HCT116 (cell line): ENCODE data around the gene PPT2. TPM values are rescaled to one million over a fixed set of nuclear protein-coding genes. Genes with fewer than 3 reads are reported as not detected.

ENCODE experiments used
- ATAC-seq: fragments of 200-7000 bp; cut with Tn5 transposase; 2 replicates; pipeline ENCODE4 v1.9.1; 2020; ENCODE audit warnings: mild to moderate bottlenecking, moderate library complexity
- BruUV-seq: library from RNA; stranded (reverse); fragments of 400-500 nt; replicated peaks from 2 replicates; lab custom pipeline; 2021; lab: Mats Ljungman, UMichigan
- CTCF ChIA-PET: fragments of 300-600 bp; sonication (Branson Sonifier 250); formaldehyde crosslinking; loops from one replicate; lab custom pipeline; 2021; ENCODE audit warnings: antibody characterized with exemption; lab: Charles Lee
- POLR2A ChIA-PET: fragments of 300-600, 350-600 bp; sonication (Branson Sonifier 250); formaldehyde crosslinking; loops from one replicate; lab custom pipeline; 2021; ENCODE audit warnings: antibody characterized with exemption; lab: Charles Lee
- RAD21 ChIA-PET, 2 experiments: fragments of 300-600 bp; sonication (Branson Sonifier 250); formaldehyde crosslinking; loops; one replicate each; lab custom pipeline; 2023; ENCODE audit warnings: low total read pairs in 2 of 2; ENCODE audit not compliant: uncharacterized antibody in 2 of 2, unreplicated experiment in 2 of 2, low non-redundant PET in 1 of 2; lab: Charles Lee
- DNase-seq: peaks from one replicate; pipeline ENCODE4 v3.0.0-alpha.2; 2010; ENCODE audit warnings: low read depth, low spot score
- H2AFZ ChIP-seq: fragments of 200-600 bp; shearing (Covaris generic), sonication (generic); 2 replicates; pipeline ENCODE4 v1.6.1; 2017; ENCODE audit warnings: low read depth, mixed run types, mixed read lengths, antibody characterized with exemption, low read length; ENCODE audit not compliant: poor library complexity, severe bottlenecking
- H3K27ac ChIP-seq: 2 replicates; pipeline ENCODE4 v1.5.1; 2012; ENCODE audit warnings: low read depth, low read length
- H3K27me3 ChIP-seq: fragments of 200-600 bp; sonication (generic); 2 replicates; pipeline ENCODE4 v1.6.1; 2016; ENCODE audit warnings: mixed run types, low read length, mixed read lengths; ENCODE audit not compliant: insufficient read depth
- H3K36me3 ChIP-seq, 2 experiments: fragments of 200-500 bp in 1 of 2; fragments of 200-600 bp in 1 of 2; sonication (Bioruptor generic) in 1 of 2; sonication (generic) in 1 of 2; 2 replicates each; pipeline versions ENCODE4 v1.5.1 to v1.6.1; 2014 to 2016; ENCODE audit warnings: low read length in 2 of 2, inconsistent platforms in 1 of 2, mixed read lengths in 1 of 2, mixed run types in 1 of 2; ENCODE audit not compliant: insufficient read depth in 2 of 2, control insufficient read depth in 1 of 2
- H3K4me1 ChIP-seq, 2 experiments: fragments of 200-600 bp in 1 of 2; sonication (generic) in 1 of 2; 2 replicates each; pipeline versions ENCODE4 v1.5.1 to v1.6.1; 2012 to 2017; ENCODE audit warnings: low read length in 2 of 2, inconsistent platforms in 1 of 2, mild to moderate bottlenecking in 1 of 2, mixed read lengths in 1 of 2, mixed run types in 1 of 2, moderate library complexity in 1 of 2; ENCODE audit not compliant: insufficient read depth in 2 of 2, control insufficient read depth in 1 of 2
- H3K4me2 ChIP-seq: fragments of 200-600 bp; sonication (generic); 2 replicates; pipeline ENCODE4 v1.6.1; 2017; ENCODE audit warnings: mixed run types, low read length, mixed read lengths
- H3K4me3 ChIP-seq, 2 experiments: fragments of 200-600 bp in 1 of 2; sonication (generic) in 1 of 2; replicated peaks in 1 of 2; 2 replicates each; pipeline ENCODE4 v1.5.1; 2011 to 2016; ENCODE audit warnings: low read length in 2 of 2, control low read depth in 1 of 2, low read depth in 1 of 2, mild to moderate bottlenecking in 1 of 2, mixed read lengths in 1 of 2, mixed run types in 1 of 2
- H3K79me2 ChIP-seq: fragments of 200-600 bp; sonication (generic); 2 replicates; pipeline ENCODE4 v1.6.1; 2017; ENCODE audit warnings: mild to moderate bottlenecking, mixed run types, low read length, moderate library complexity, mixed read lengths; ENCODE audit not compliant: insufficient read depth
- H3K9ac ChIP-seq: fragments of 200-600 bp; sonication (generic); 2 replicates; pipeline ENCODE4 v1.6.1; 2016; ENCODE audit warnings: low read length, mixed read lengths
- H3K9me2 ChIP-seq: fragments of 200-600 bp; sonication (generic), shearing (Covaris generic); 2 replicates; pipeline ENCODE4 v1.6.1; 2017; ENCODE audit warnings: mixed run types, mild to moderate bottlenecking, moderate library complexity; ENCODE audit not compliant: insufficient read depth
- H3K9me3 ChIP-seq, 2 experiments: fragments of 200-500 bp in 1 of 2; fragments of 200-600 bp in 1 of 2; sonication (Bioruptor generic) in 1 of 2; sonication (generic) in 1 of 2; 2 replicates each; pipeline ENCODE4 v1.6.1; 2014 to 2017; ENCODE audit warnings: low read length in 2 of 2, mixed read lengths in 2 of 2, inconsistent platforms in 1 of 2, low read depth in 1 of 2, mild to moderate bottlenecking in 1 of 2, mixed run types in 1 of 2, moderate library complexity in 1 of 2; ENCODE audit not compliant: control insufficient read depth in 1 of 2, insufficient read depth in 1 of 2
- H4K20me1 ChIP-seq: fragments of 200-600 bp; sonication (generic), shearing (Covaris generic); 2 replicates; pipeline ENCODE4 v1.6.1; 2017; ENCODE audit warnings: mixed run types, mild to moderate bottlenecking, moderate library complexity; ENCODE audit not compliant: insufficient read depth
- ATF3 ChIP-seq: IDR thresholded peaks from 2 replicates; pipeline ENCODE4 v1.6.1; 2012
- CBX3 ChIP-seq: IDR thresholded peaks from 2 replicates; pipeline ENCODE4 v1.6.1; 2012; ENCODE audit warnings: low read depth
- CEBPB ChIP-seq: IDR thresholded peaks from 2 replicates; pipeline ENCODE4 v1.6.1; 2012; ENCODE audit warnings: low read depth
- CTCF ChIP-seq, 3 experiments: fragments of 200-600 bp in 1 of 3; sonication (generic) in 1 of 3; IDR thresholded peaks in 2 of 3; conservative IDR thresholded peaks in 1 of 3; 2 replicates each; pipeline ENCODE4 v1.5.1; 2012 to 2017; ENCODE audit warnings: low read depth in 2 of 3, low read length in 2 of 3, antibody characterized with exemption in 1 of 3, borderline replicate concordance in 1 of 3, control low read depth in 1 of 3, mild to moderate bottlenecking in 1 of 3, mixed read lengths in 1 of 3, mixed run types in 1 of 3, moderate library complexity in 1 of 3; ENCODE audit not compliant: insufficient read depth in 1 of 3
- EGR1 ChIP-seq: IDR thresholded peaks from 2 replicates; pipeline ENCODE4 v1.6.1; 2012; ENCODE audit warnings: low read depth
- ELF1 ChIP-seq: IDR thresholded peaks from 2 replicates; pipeline ENCODE4 v1.6.1; 2012; ENCODE audit warnings: low read depth, borderline replicate concordance
- EZH2 ChIP-seq: fragments of 200-600 bp; sonication (generic); IDR thresholded peaks from 2 replicates; pipeline ENCODE4 v1.6.1; 2017; ENCODE audit warnings: antibody characterized with exemption, mixed run types
- EZH2phosphoT487 ChIP-seq: fragments of 200-600 bp; IDR thresholded peaks from 2 replicates; pipeline ENCODE4 v1.6.1; 2018; ENCODE audit warnings: antibody characterized with exemption, borderline replicate concordance
- FOSL1 ChIP-seq: IDR thresholded peaks from 2 replicates; pipeline ENCODE4 v1.6.1; 2012; ENCODE audit warnings: low read depth
- MAX ChIP-seq: IDR thresholded peaks from 2 replicates; pipeline ENCODE4 v1.6.1; 2012
- POLR2AphosphoS5 ChIP-seq: IDR thresholded peaks from 2 replicates; pipeline ENCODE4 v1.6.1; 2011; ENCODE audit warnings: mild to moderate bottlenecking, low read depth, low read length, moderate library complexity
- RAD21 ChIP-seq: IDR thresholded peaks from 2 replicates; pipeline ENCODE4 v1.6.1; 2012; ENCODE audit warnings: low read depth, mild to moderate bottlenecking
- SP1 ChIP-seq: IDR thresholded peaks from 2 replicates; pipeline ENCODE4 v1.6.1; 2012; ENCODE audit warnings: low read depth
- SRF ChIP-seq: IDR thresholded peaks from 2 replicates; pipeline ENCODE4 v1.6.1; 2012; ENCODE audit warnings: low read depth
- TCF7L2 ChIP-seq: IDR thresholded peaks from 2 replicates; pipeline ENCODE4 v1.7.0; 2011; ENCODE audit warnings: borderline replicate concordance, inconsistent platforms; ENCODE audit not compliant: insufficient read depth, insufficient read length; ENCODE audit errors: extremely low read depth
- YY1 ChIP-seq: IDR thresholded peaks from 2 replicates; pipeline ENCODE4 v1.6.1; 2011; ENCODE audit warnings: low read length, low read depth, moderate library complexity, mild to moderate bottlenecking; ENCODE audit not compliant: insufficient replicate concordance; ENCODE audit errors: extremely low read depth
- ZBTB33 ChIP-seq: IDR thresholded peaks from 2 replicates; pipeline ENCODE4 v1.6.1; 2011; ENCODE audit warnings: mild to moderate bottlenecking, low read length, moderate library complexity; ENCODE audit not compliant: insufficient replicate concordance; ENCODE audit errors: extremely low read depth
- ZFX ChIP-seq: fragments of 450-650 bp; IDR thresholded peaks from 2 replicates; pipeline ENCODE4 v1.6.1; 2017
- ZNF274 ChIP-seq: fragments of 200-500 bp; sonication (Bioruptor generic); IDR thresholded peaks from 2 replicates; pipeline ENCODE4 v1.6.1; 2014; ENCODE audit warnings: mild to moderate bottlenecking, low read depth, low read length, inconsistent platforms
- intact Hi-C: fragments of 100-400 bp; cut with micrococcal nuclease; formaldehyde crosslinking; loops from 2 replicates; pipeline ENCODE4 v1.10.0; 2022
- total RNA-seq: library from RNA; stranded (reverse); gene quantifications from one replicate; pipeline ENCODE4 v1.2.1, GENCODE V29; 2021; ENCODE audit not compliant: unreplicated experiment

Gene PPT2
- total RNA-seq, 1 experiment from 2014 or later, result 21.0 TPM

GRCh38 chr6:32156891-32157290, 3.0 kb downstream of the PPT2 start:
- DNase-seq, result no peak
- ChIA-PET RAD21 (no interaction called here), CTCF (no interaction called here), POLR2A (no interaction called here)
- Histone ChIP-seq H3K9me3 (no peaks in the 10 kb centered on the region), H3K4me1 (peaks cover 12 to 25% of the 10 kb centered on the region in 2 experiments), H3K79me2 (peaks cover 16% of the 10 kb centered on the region), H3K9ac (no peak overlapping the region), H2AFZ (no peak overlapping the region), H3K4me2 (no peak overlapping the region), H3K9me2 (no peaks in the 10 kb centered on the region), H3K36me3 (peaks cover 15 to 17% of the 10 kb centered on the region in 2 experiments; a peak in 3 of 4 replicates), H3K27me3 (no peaks in the 10 kb centered on the region), H3K27ac (no peak overlapping the region), H3K4me3 (no peak overlapping the region), H4K20me1 (no peaks in the 10 kb centered on the region)
- intact Hi-C loops, result no loop called here
- BruUV-seq, result no TSS peak
- ATAC-seq, result no peak
- TF ChIP-seq ATF3, result no peak
- TF ChIP-seq CBX3, result no peak
- TF ChIP-seq TCF7L2, result no peak
- TF ChIP-seq SRF, result no peak
- no peak for TF ChIP-seq CTCF (IDR thresholded peaks at IDR 0.05 in 2 of 3, conservative IDR thresholded peaks at IDR 0.05 in 1 of 3; ENCODE audit: borderline replicate concordance in 1 of 3, insufficient read depth in 1 of 3, low read depth in 2 of 3, low read length in 2 of 3)
- TF ChIP-seq EZH2phosphoT487, result no peak
- TF ChIP-seq CEBPB, result no peak
- no peak for TF ChIP-seq FOSL1
- TF ChIP-seq EGR1, result no peak
- TF ChIP-seq MAX, result no peak
- no peak for TF ChIP-seq SP1
- TF ChIP-seq ZFX, result no peak
- no peak for TF ChIP-seq YY1
- no peak for TF ChIP-seq RAD21
- TF ChIP-seq ZBTB33, result no peak
- TF ChIP-seq EZH2, result no peak
- TF ChIP-seq ELF1, result no peak
- TF ChIP-seq POLR2AphosphoS5, result no peak
- TF ChIP-seq ZNF274, result no peak
